Mucosa of stomach (tissue), 1 donor: Measurements from ENCODE around the gene DNAH1.
A peak's percentile ranks its signal among the peaks of the same experiment; 100 is the strongest.

Experiments used
- H3K27me3 ChIP-seq: one replicate; pipeline ENCODE4 v1.7.0; 2013; ENCODE audit warnings: mild to moderate bottlenecking, low read length; ENCODE audit not compliant: control insufficient read depth, insufficient read depth
- H3K36me3 ChIP-seq: one replicate; pipeline ENCODE4 v1.7.0; 2013; ENCODE audit warnings: low read length; ENCODE audit not compliant: control insufficient read depth, insufficient read depth
- H3K4me1 ChIP-seq: one replicate; pipeline ENCODE4 v1.7.0; 2013; ENCODE audit warnings: mild to moderate bottlenecking, low read length; ENCODE audit not compliant: control insufficient read depth, insufficient read depth
- H3K4me3 ChIP-seq: one replicate; pipeline ENCODE4 v1.7.0; 2013; ENCODE audit warnings: low read length
- H3K9ac ChIP-seq: one replicate; pipeline ENCODE4 v1.7.0; 2013; ENCODE audit warnings: mild to moderate bottlenecking, low read length, moderate library complexity
- H3K9me3 ChIP-seq: one replicate; pipeline ENCODE4 v1.7.0; 2013; ENCODE audit warnings: mild to moderate bottlenecking, low read length, moderate library complexity; ENCODE audit not compliant: control insufficient read depth
- donor health status: Pancreatic carcinoma.

DNAH1 gene

DNA sequence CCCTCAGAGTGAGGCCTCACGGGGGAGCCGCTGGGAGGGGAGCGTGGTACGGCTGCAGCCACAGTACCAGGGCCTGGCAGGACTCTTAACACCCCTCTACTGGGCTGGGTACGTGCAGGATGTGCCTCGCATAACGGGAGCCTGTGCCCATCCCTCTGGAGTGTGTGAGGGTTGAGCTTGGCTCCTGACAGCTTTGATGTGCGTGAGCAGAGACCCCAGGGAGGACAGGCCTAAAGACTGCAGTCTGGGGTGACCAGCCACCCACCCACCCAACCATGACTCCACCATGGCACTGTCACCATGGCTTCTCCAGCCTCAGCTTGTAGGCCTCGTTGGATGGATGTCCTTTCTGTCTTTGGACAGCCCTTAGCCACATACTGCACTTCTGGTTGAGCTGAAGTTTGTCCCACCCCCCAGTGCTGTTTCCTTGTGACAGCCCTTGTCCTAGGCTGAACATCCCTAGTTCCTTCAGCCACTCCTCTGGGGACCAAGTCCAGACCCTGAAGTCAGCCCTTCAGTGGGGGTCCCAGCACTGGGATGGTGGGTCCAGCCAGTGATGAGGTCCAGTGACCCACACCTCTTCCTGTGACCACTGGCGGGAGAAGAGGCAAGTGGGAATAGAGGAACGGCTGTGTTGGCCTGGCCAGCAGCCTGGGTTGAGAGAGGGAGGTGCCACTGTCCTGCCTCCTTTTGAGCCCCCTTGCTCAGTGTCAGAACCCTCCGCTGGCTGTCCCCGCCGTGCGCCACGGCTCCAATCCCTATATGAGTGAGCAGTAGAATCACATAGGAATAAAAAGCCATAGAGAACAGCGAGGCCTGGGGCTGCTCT lies 22.4 kb upstream of the DNAH1 start:
- Histone ChIP-seq H3K36me3 (peaks cover 23% of the 10 kb centered on the region), H3K9me3 (no peaks in the 10 kb centered on the region), H3K9ac (no peak overlapping the region), H3K27me3 (no peaks in the 10 kb centered on the region), H3K4me3 (no peak overlapping the region), H3K4me1 (peaks cover 57% of the 10 kb centered on the region)

DNA sequence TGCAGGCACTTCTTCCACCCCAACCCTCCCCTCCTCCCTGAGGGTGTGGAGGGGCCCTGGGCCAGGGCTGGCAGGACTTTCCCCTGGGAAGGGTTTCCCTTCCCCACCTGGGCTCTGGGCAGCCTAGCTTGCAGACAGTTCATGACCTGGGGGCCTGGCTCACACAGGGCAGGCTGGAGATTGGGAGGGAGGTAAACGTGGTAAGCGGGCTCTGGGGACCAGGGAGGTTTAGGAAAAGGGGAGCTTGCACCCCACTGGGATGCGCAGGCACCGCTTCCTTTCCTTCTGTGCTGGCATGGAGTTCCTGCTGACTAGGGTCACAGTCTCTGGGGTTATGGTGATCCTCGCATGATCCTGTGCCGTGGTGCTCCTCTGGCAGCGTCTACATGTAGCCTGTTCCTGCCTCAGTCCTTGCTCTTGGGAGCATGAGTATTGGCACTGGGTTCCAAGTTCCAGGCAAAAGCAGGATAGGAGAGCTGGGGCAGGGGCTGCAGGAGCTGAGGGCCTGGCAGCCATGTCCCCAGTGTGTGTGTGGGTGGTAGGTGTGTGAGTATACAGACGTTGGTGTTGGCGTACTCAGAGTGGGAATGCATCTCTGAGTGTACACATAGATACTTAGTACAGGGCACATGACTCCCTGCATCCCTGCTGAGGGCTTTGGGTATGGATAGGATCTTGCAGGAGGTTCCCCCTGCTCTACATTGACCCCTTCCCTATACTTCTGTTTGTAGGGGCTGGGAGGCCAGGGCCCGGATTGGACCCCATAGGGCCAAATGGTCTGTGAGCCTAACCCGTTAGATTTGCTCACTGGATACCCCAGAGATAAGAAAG lies 21.6 kb upstream of the DNAH1 start:
- Histone ChIP-seq H3K9ac (no peak overlapping the region), H3K4me1 (peaks cover 57% of the 10 kb centered on the region), H3K4me3 (no peak overlapping the region), H3K9me3 (no peaks in the 10 kb centered on the region), H3K36me3 (peaks cover 23% of the 10 kb centered on the region), H3K27me3 (no peaks in the 10 kb centered on the region)

DNA sequence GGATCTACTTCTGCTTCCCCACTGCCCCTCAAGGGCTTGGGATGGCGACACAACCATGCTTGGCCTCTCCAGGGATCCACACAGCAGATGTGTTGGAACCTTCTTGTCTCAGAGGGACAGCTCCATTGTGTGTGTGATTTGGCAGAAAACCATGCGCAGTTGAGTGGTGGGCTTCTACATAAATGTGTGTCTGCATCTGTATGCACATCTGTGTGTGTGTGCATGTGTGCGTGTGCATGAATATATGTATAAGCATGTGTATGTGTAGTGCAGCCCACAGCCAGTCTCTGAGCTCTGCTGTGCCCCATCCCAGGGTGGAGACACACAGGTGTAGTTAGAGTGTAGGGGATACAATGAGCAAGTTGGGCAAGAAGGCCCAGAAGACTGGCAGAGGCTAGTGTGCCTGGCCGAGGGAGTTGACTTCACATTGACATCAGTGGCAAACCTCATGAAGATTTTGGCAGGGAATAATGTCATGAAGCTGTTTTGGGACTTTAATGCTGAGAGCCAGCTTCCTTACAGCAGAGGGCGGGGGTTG lies 20.4 kb upstream of the DNAH1 start:
- Histone ChIP-seq H3K4me3 (no peak overlapping the region), H3K9me3 (no peaks in the 10 kb centered on the region), H3K36me3 (peaks cover 23% of the 10 kb centered on the region), H3K27me3 (no peaks in the 10 kb centered on the region), H3K4me1 (peaks cover 56% of the 10 kb centered on the region), H3K9ac (no peak overlapping the region)

DNA sequence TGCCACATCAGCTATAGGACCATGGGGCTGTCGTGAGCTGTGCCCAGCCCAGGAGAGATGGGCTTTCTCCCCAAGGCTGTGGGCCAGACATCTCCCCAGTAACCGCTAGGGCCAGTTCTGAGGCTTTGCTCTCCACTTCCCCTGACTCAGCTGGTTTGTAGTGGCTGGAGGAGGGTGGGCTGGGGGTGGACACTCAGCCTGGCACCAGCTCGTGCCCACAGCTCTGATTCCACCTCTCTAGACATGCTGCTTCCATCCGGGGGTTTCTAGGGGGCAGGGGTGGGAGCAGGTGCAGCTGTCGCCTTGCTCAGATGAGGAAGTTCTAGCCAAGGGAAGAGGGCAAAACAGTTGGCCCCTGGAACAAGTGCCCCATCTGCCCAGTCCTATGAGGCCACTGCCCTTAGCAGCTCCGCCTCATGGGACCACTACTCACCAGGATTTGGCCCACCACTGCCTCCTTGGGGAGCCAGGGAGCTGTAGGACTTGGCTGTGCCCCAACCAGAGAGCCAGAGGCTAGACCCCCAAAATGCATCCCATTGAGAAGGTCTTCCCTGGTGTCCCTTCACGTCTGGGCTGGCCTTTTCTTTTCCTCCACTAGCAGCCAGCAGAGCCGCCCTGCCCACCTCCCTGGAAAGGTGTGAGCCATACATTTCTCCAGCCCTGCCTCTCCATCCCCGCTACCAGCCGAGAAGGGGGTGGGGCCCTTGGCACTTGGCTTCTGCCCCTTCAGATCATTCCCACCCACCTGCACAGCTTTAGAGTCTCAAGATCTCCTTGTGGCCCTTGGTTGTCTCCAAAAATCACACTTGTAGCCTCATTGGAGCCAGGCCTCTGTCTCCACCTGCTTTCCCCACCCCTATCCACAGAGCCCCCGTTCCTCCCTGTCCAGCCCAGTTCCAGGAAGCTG lies 18.6 kb upstream of the DNAH1 start:
- no peak overlapping the region for H3K9ac ChIP-seq
- H3K9me3 ChIP-seq: no peaks in the 10 kb centered on the region
- peaks cover 42% of the 10 kb centered on the region for H3K4me1 ChIP-seq
- H3K27me3 ChIP-seq: no peaks in the 10 kb centered on the region
- H3K36me3 ChIP-seq: peaks cover 13% of the 10 kb centered on the region
- no peak overlapping the region for H3K4me3 ChIP-seq

DNA sequence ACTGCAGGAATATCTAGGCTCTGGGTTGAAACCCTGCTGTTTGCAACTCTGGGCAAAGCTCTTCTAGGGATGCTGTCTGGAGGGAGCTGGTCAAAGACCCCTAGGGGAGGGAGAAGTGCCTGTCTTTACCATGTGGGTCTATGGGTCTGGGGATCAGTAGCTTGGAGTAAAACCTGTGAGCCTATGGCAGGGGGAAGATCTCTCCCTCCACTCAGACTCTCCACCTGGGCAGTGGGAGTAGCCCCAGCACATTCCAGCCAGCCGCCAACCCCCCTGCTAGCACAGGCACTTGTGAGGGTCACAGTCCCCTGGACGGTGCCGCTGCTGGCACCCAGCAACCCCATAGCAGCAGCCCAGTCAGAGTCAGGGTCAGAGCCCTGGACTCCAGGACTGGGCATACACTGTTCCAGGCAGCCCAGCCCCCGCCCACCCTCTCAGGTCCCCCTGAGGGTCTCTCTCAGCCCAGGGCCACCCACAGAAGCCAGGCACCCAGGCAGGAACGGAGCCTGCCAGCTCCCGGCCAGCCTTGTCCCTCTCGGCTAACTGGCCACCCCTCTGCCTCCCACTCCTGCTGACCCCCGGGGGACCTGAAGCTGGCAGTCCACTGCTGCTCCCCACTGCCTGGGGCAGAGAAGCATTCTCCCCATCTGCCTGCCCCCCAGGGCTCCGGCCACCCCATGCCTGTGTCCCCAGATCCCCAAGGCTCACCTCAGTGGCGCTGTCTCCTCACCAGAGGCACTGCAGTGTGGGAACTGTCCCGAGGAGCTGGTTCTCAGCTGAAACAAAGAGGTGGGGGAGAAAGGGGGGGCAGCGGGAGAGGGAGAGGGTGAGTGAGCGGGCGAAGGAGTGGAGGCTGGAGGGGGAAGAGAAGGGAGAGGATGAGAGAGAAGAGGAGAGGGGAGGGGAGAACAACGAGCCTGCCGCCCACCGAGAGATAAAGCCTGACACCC lies 17.7 kb upstream of the DNAH1 start:
- Histone ChIP-seq H3K36me3 (peaks cover 6% of the 10 kb centered on the region), H3K9ac (peak overlapping the region; percentile 28), H3K27me3 (no peaks in the 10 kb centered on the region), H3K9me3 (no peaks in the 10 kb centered on the region), H3K4me3 (no peak overlapping the region), H3K4me1 (peaks cover 39% of the 10 kb centered on the region)

DNA sequence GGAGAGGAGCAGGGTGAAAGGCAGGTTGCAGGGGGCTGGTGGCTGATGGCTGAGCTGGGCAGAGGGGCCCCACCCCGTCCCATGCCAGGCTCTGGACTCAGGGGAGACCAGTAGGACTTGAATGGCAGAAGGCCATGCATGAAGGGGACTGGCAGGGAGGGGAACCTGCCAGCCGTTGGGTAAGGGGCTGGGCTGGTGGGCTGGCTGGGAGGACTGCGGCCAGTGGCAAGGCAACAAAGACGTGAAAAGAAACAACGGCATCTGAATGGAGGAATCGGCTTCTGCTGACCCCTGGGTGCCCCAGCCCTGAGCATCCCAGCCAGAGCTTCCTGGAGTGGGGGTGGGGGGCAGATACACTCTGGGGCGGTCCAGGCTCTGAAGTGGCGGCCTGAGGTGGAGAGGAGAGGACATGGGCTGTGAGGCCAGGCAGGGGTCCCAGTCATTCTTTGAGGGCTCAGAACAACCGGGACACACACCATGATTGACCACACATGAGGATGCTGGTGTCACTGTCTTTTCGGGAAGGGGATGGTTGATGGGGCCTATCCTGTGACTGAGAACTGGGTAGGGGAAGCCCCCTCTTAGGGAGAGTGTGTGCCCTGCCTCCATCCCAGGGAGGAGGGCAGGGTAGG lies 16.8 kb upstream of the DNAH1 start:
- Histone ChIP-seq H3K4me3 (no peak overlapping the region), H3K9ac (peak overlapping the region; percentile 28), H3K36me3 (no peaks in the 10 kb centered on the region), H3K9me3 (no peaks in the 10 kb centered on the region), H3K4me1 (peaks cover 39% of the 10 kb centered on the region), H3K27me3 (no peaks in the 10 kb centered on the region)

DNA sequence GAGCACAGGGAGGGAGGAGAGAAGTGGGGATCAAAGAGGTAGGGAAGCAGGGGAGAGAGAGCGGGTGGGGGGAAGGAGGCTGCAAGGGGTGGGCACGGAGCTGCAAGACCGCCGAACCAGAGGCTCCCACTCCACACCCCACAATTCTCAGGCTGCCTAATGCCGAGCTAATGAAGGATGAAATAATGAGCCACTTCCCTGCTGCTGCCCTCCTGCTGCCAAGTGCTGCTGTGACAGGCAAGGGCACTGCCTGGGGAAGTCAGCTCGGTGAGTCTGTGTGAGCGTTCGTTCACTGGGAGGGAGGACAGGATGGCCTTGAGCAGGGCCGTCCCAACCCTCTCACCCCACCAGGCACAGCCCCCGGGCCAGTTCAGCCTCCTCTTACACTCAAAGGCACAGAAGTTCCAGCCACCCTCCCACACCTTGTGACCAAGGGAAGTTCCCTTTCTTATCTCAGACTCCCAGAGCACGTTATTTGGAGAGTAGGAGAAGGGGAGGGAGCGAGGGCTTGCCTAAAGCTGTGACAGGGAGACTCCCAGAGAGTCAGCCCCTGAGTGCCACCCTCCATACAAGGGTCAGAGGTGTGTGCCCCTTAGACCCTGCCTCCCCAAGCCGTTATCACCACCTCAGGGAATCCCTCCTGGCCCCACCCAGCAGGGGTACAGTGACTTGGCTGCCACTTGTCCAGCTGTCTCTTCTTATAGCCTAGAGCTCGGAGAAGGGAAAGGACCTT lies 16.1 kb upstream of the DNAH1 start:
- H3K4me1 ChIP-seq: peaks cover 39% of the 10 kb centered on the region
- H3K27me3 ChIP-seq: no peaks in the 10 kb centered on the region
- no peaks in the 10 kb centered on the region for H3K36me3 ChIP-seq
- no peak overlapping the region for H3K9ac ChIP-seq
- no peaks in the 10 kb centered on the region for H3K9me3 ChIP-seq
- no peak overlapping the region for H3K4me3 ChIP-seq

DNA sequence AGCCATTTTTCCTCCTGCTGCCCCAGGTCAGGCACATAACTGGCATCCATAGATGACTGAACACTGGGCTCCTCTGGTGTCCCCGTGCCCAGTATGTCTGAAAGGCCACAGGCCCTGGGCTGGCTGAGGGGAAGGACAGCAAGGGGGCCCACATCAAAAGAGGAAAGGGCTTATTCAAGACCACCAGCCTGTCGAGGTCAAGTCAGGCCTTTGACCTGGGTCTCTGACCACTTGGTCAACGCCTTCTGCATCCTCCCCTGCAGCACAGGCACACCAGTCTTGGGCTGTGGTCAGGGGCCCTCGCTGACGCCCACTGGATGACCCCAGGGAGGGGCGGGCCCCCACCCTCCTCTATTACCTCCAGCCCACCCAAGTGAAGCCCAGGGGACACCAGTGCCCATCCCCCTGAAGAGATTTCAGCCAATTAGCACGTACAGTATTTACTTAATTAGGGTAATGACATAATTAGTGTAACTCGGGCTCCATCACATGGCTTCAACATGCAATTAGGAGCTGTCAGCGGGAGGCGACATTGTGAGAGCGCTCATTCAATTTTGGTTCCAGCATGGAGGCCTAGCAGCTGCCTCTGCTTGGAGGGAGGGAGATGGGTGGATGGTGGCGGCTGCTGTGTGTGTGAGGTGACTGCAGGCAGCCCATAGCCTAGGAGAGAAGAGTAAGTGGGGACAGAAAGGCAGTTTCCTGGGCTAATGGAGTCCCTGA lies 13.5 kb upstream of the DNAH1 start:
- Histone ChIP-seq H3K27me3 (no peaks in the 10 kb centered on the region), H3K4me1 (peaks cover 34% of the 10 kb centered on the region), H3K4me3 (no peak overlapping the region), H3K9ac (no peak overlapping the region), H3K9me3 (no peaks in the 10 kb centered on the region), H3K36me3 (no peaks in the 10 kb centered on the region)

DNA sequence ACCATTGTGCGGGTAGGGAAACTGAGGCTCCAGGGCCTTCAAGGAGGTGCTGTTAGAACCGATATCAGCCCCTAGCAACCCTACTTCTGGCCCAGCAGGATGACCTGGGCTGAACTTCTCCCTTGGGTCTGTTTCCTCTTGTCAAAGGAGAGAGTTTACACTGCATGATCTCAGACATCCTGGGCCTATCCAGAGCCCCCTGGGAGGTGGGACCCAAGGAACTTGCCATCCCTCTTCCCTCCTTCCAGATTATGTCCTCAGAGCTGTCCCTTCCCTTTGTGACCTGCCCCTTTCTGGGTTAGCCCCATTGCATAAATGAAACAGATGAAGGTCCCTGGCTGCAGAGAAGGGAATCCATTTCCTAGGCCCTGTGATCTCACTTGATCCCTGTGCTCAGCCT lies 12.3 kb upstream of the DNAH1 start:
- Histone ChIP-seq H3K9me3 (no peaks in the 10 kb centered on the region), H3K36me3 (no peaks in the 10 kb centered on the region), H3K27me3 (no peaks in the 10 kb centered on the region), H3K4me1 (peaks cover 22% of the 10 kb centered on the region), H3K9ac (no peak overlapping the region), H3K4me3 (no peak overlapping the region)

DNA sequence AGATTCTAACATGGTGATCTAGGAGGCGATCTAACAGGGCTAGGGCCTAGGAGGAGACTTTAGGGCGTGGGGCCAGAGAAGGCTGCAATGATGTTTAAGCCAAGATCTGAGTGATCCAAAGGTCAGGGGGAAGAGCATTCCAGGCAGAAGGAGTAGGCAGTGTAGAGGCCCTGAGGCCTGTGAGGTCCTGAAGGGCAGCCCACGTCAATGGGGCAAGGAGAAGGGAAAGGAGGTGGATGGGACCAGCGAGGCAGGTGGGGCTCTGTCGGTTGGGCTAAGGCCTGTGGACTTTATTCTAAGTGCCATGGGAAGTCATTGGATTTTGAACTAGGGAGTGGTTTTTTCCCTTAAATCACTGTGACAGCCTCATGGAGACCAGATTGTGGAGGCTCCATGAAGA lies 10.2 kb upstream of the DNAH1 start:
- Histone ChIP-seq H3K9me3 (no peaks in the 10 kb centered on the region), H3K4me3 (no peak overlapping the region)

More for the DNA sequence above, 10.2 kb upstream of the DNAH1 start:
- no peaks in the 10 kb centered on the region for H3K27me3 ChIP-seq
- H3K4me1 ChIP-seq: peaks cover 2% of the 10 kb centered on the region
- no peak overlapping the region for H3K9ac ChIP-seq
- no peaks in the 10 kb centered on the region for H3K36me3 ChIP-seq
